ENCODE data around the gene USF3.
A peak's percentile ranks its signal among the peaks of the same experiment; 100 is the strongest.

The USF3 gene

DNA sequence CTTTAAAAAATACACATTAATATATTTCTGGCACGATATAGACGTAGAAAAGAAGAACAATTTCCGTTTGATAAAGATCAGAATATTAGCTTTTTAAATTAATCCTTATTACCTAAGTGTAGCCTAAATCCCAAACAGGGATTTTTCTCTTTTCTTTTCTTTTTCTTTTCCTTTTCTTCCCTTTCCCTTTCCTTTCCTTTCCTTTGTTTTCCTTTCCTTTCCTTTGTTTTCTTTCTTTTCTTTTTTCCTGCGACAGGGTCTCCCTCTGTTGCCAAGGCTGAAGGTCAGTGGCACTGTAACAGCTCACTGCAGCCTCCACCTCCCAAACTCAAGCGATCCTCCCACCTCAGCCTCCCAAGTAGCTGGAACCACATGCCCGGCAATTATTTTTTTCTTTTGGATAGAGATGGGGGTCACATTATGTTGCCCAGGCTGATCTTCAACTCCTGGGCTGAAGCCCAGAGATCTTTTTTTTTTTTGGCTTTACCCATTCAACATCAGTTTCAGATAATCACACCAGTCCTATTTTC lies 1.8 kb upstream of the USF3 start:
- no peak for FAIRE-seq

GRCh38 chr3:113697500-113698090 lies 1.2 kb upstream of the USF3 start:
- no peak for FAIRE-seq

DNA sequence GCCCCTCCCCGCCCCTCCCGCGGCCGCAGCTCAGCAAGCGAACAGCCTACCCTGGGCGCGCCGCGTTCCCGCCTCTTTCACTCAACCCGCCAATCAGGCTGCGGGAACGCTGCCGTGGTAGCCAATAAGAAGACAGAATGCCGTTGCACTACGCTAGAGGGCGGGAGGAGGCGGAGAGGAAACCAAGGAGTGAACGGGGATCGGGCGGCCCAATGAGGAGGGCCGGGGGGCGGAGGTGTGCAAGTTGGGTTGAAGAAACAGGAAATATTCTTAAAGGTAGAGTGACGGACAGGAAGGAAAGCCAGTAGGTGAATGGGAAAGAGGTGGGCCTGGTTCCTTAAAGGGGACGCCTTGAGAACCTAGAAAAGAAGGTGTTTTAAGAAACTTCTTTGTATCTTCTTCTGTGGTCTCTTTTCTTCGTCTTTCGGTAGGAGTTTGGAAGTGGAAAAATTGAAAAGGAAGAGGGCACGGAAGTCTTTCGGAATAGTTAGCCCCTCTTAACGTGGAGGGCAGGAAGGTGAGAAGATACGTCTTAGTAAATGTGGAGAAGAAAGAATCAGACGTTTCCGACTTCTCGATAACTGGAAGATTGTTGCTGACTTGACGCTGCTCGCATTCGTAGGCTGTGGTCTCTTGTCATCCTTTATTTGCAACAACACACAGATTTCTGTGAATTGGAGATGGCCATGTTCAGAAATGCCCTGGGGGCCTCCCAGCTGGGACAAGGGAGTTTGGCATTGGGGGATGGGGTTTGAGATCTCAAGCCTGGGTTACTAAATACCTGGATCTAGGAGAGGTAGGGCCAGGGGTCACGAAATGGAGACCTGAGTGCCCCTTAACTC lies 437 bp upstream of the USF3 start:
- peak; percentile 99 for FAIRE-seq

- FAIRE-seq: no peak
Observed at GRCh38 chr3:113695431-113695785, 1.0 kb downstream of the USF3 start.

- FAIRE-seq: no peak
Observed at GRCh38 chr3:113690482-113690881, 6.0 kb downstream of the USF3 start.

- no peak for FAIRE-seq
Observed at GRCh38 chr3:113685956-113686721, 10.3 kb downstream of the USF3 start.

GRCh38 chr3:113685124-113685523 lies 11.3 kb downstream of the USF3 start:
- FAIRE-seq: no peak

DNA sequence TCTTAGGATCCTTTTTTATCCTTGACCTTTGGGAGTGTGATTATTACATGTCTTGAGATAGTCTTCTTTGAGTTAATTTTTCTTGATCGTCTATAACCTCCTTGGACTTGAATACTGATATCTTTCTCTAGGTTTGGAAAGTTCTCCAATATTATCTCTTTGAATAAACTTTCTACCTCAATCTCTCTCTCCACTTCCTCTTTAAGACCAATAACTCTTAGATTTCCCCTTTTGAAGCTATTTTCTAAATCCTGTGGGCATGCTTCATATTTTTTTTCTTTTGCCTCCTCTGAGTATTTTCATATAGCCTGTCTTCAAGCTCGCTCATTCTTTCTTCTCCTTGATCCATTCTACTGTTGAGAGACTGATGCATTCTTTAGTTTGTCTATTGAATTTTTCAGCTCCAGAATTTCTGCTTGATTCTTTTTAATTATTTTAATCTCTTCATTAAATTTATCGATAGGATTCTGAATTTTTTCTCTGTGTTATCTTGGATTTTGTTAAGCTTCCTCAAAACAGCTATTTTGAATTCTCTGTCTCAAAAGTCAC lies 12.1 kb downstream of the USF3 start:
- FAIRE-seq: no peak

- FAIRE-seq: no peak
Observed at GRCh38 chr3:113678773-113679172, 17.7 kb downstream of the USF3 start.

DNA sequence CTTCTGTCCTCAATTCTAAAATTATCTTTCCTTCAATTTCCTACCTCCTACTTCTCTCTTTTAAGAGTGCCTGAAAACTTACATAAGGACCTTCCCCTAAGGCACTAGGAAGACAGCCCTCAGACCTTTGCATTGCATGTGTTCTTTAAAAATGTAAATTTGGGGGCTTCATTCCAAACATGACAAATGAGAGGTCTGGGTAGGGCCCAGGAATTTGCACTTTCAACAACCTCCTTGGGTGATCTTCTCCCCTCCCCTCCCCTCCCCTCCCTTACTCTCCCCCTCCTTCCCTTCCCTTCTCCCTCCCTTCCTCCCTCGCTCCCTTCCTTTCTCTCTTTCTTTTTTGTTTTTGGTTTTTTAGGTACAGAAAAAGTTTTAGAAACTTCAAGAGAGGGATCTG lies 18.7 kb downstream of the USF3 start:
- FAIRE-seq: no peak

DNA sequence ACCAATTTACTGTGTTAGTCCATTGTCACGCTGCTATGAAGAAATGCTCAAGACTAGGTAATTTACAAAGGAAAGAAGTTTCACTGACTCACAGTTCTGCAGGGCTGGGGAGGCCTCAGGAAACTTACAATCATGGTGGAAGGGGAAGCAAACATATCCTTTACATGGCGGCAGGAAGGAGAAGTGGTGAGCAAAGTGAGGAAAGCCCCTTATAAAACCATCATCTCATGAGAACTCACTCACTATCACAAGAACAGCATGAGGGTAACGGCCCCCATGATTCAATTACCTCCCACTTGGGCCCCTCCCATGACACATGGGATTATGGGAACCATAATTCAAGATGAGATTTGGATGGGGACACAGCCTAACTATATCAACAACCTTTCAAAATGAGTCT lies 20.2 kb downstream of the USF3 start:
- FAIRE-seq: no peak

- FAIRE-seq: no peak
Observed at GRCh38 chr3:113673593-113673992, 22.8 kb downstream of the USF3 start.

GRCh38 chr3:113668015-113668414 lies 28.4 kb downstream of the USF3 start:
- no peak for FAIRE-seq

DNA sequence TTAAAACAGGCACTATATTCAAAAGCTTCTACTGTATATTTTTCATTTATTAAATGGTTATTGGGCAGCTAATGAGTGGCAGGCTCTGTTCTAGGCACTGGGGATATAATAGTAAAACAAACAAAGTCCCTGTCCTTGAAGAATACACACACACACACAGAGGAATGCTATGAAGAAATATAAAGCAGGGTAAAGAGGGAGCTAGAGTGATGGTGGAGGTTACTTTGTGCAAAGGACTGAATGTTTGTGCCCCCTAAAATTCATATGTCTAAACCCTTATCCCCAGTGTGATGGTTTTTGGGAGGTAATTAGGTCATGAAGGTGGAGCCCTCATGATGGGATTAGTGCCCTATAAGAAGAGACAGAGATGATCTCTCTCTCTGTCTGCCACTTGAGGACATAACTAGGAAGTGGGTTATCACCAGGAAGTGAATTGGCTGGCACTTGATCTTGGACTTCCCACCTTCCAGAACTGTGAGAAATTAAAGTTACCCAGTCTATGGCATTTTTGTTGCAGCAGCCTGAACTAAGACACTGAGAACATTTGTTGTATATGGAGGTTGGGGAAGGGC lies 31.8 kb downstream of the USF3 start:
- no peak for FAIRE-seq

DNA sequence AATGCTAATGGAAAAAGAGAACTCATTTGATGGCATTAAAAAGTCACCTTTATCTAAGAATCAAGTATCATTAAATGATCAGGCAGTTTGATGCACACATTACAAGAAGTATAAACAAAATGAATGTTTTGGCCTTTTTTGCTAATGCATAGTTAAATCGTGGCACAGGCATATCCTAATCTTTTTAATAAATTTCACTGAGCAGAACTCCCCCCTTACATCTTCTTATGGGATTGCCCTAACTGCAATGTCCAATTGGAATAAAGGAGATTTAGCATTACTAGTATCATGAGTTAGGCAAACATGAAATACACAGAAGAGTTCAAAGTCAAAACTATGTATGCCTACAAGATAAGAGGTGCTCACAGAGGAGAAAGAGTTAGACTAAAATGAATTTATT lies 32.7 kb downstream of the USF3 start:
- no peak for FAIRE-seq

GRCh38 chr3:113663324-113663750 lies 33.1 kb downstream of the USF3 start:
- FAIRE-seq: no peak

GRCh38 chr3:113662824-113663223 lies 33.6 kb downstream of the USF3 start:
- no peak for FAIRE-seq

GRCh38 chr3:113660896-113661295 lies 35.5 kb downstream of the USF3 start:
- no peak for FAIRE-seq

DNA sequence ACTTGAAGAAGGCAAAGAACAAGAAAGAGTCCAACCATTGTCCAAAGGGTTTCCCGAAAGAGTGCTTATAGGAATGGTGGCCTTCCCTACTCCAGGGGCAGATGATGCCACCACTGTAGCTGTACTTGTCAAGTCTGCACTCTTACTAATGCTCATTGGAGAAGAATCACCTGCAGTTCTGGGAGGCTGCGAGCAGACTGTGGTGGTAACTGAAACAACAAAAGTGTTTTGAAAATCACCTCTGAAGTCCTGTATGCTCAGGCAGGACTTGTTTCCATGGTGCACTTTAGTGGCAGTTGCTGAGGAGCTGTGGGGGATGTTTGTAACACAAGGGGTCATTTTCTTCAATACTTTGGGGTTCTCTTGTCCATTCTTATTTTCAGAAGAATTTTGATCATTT lies 36.0 kb downstream of the USF3 start:
- FAIRE-seq: no peak

DNA sequence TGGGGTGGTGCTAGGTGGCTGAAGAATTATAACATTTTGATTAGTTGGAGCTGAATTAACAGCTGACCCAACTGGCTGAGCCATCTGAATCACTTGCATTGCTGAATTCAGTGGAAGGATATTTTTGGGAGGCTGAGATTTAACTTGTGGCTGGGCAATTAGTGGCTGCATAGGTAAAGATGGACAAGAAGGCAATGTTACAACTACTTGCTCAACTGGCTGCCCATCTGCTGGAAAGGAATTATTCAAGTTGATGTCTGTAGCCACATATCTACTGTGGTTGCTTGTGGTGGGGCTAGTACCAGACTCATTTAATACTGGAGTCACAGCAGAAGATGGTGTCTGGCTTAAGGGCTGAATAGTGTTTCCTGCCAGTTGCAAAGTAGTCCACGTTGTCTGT lies 36.4 kb downstream of the USF3 start:
- no peak for FAIRE-seq

GRCh38 chr3:113659101-113659541 lies 37.3 kb downstream of the USF3 start:
- no peak for FAIRE-seq

GRCh38 chr3:113658107-113658506 lies 38.3 kb downstream of the USF3 start:
- FAIRE-seq: no peak

- no peak for FAIRE-seq
Observed at GRCh38 chr3:113654851-113655250, 41.6 kb downstream of the USF3 start.

Measured in A204.1 (cell line).